Right lobe of liver (tissue), 4 donors: Measurements from ENCODE around the gene GID8.

Experiments
- POLR2A ChIP-seq: fragments of 450-650 bp; IDR thresholded peaks from one replicate; pipeline ENCODE4 v1.6.1; 2017; ENCODE audit warnings: antibody characterized with exemption, mild to moderate bottlenecking
- TF ChIP-seq, protein P1 (sequence below), 4 donors: fragments of 200-600 bp in 3 of 4; fragments of 450-650 bp in 1 of 4; IDR thresholded peaks; one replicate each; pipeline versions ENCODE4 v1.5.1 to v1.8.0; 2016 to 2022; ENCODE audit warnings: antibody characterized with exemption in 4 of 4, mild to moderate bottlenecking in 2 of 4
- donor health status: DM: no; HTN: no; CAD: no.
- donor health status: DM: no; HTN: no; CAD: no.
- donor health status: DM: no; HTN: yes; CAD: no.

DNA sequence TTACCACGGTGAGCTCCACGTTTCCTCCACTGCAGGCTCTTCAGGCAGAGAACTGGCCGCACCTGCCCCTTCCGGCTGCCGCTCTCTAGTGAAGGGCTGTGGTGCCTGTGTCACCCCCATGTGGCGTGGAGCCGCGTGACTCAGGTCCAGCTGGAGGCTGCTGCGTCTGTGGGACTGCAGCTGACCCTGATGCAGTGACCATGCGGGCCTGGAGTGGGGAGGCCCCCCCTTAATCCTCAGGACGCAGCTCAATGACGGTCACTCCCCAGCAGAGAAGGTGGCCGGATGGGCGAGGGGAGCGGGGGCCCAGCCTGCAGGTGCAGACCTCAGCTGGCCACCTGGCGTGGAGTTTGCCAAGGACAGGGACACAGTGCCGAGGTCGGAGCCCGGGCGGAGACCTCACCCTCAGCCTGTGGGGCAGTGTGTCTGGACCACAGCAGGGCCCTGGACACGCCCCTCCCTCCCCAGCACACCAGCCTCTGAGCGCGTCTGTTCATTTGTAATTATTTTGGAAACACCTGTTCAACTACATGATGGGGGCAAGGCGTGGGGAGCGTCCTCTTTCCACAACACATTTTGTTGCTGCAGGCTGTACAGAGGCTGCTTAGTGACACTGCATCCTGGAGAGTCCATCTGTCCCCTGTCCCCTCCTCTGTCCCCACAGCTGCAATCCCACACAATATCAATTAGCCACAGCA lies 58.1 kb downstream of the GID8 start:
- TF ChIP-seq, protein P1, sequence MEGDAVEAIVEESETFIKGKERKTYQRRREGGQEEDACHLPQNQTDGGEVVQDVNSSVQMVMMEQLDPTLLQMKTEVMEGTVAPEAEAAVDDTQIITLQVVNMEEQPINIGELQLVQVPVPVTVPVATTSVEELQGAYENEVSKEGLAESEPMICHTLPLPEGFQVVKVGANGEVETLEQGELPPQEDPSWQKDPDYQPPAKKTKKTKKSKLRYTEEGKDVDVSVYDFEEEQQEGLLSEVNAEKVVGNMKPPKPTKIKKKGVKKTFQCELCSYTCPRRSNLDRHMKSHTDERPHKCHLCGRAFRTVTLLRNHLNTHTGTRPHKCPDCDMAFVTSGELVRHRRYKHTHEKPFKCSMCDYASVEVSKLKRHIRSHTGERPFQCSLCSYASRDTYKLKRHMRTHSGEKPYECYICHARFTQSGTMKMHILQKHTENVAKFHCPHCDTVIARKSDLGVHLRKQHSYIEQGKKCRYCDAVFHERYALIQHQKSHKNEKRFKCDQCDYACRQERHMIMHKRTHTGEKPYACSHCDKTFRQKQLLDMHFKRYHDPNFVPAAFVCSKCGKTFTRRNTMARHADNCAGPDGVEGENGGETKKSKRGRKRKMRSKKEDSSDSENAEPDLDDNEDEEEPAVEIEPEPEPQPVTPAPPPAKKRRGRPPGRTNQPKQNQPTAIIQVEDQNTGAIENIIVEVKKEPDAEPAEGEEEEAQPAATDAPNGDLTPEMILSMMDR (IDR thresholded peaks at IDR 0.05): no peak
- TF ChIP-seq POLR2A: no peak
